Bronchial epithelial cell (primary cell): ENCODE measurements around the gene CRK. TPM values are rescaled to one million over a fixed set of nuclear protein-coding genes. Genes with fewer than 3 reads are reported as not detected.
"Not testable (repeated sequence)": the region's sequence is repeated elsewhere in the genome, so short reads cannot be mapped to it uniquely, and the experiment has no call there.

ENCODE experiments used
- DNase-seq: peaks from one replicate; pipeline ENCODE4 v3.0.0-alpha.2; 2010; ENCODE audit warnings: low read depth
- FAIRE-seq: peaks from 2 replicates; lab custom pipeline; 2011; peaks lifted over from hg19 to GRCh38; lab: Jason Lieb, UNC
- H3K27me3 ChIP-seq: 2 replicates; pipeline ENCODE4 v1.5.1; 2011; ENCODE audit warnings: low read length; ENCODE audit not compliant: control insufficient read depth, insufficient read depth
- H3K36me3 ChIP-seq: 2 replicates; pipeline ENCODE4 v1.5.1; 2011; ENCODE audit warnings: low read length; ENCODE audit not compliant: control insufficient read depth, insufficient read depth
- H3K4me3 ChIP-seq: 2 replicates; pipeline ENCODE4 v1.5.1; 2011; ENCODE audit warnings: mild to moderate bottlenecking, low read depth, low read length, control low read depth
- CTCF ChIP-seq: IDR thresholded peaks from 2 replicates; pipeline ENCODE4 v1.5.1; 2011; ENCODE audit warnings: mild to moderate bottlenecking, moderate library complexity, low read length, control low read depth, inconsistent platforms; ENCODE audit not compliant: insufficient read depth, severe bottlenecking
- total RNA-seq: library from RNA; depleted of rRNA; stranded (reverse); fragments of >200 nt; gene quantifications from 2 replicates; pipeline ENCODE4 v1.2.1, GENCODE V29; 2014

CRK gene
- total RNA-seq, 1 donor from 2014 or later: 152 TPM

DNA sequence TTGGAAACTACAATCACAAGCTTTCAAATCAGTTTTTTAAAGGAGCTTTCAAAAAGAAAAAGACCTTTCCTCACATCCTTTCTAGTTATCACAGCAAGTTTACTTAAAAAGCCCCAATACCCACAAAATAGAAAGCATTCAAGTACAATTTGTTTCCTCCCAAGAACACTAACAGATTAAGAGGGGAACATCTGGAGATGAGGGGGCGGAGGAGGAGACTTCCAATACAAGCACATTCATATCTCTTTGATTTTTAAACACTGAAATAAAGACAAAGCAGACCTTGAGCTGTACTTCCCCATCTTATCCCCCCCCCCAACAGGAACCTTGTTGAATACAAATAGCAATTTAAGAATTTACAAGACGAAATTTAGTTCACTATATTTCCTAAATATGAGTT is 58.0 kb downstream of the CRK start:
- H3K4me3 ChIP-seq: peak overlapping the region; percentile 51
- no peak for FAIRE-seq
- TF ChIP-seq CTCF: no peak

GRCh38 chr17:1395876-1396665 is 60.0 kb downstream of the CRK start:
- DNase-seq, FAIRE-seq, H3K36me3 ChIP-seq, H3K4me3 ChIP-seq, H3K27me3 ChIP-seq: not testable (repeated sequence)

More for the DNA sequence above, 58.0 kb downstream of the CRK start:
- Histone ChIP-seq H3K27me3 (no peaks in the 10 kb centered on the region), H3K36me3 (no peaks in the 10 kb centered on the region)
- no peak for DNase-seq

- FAIRE-seq (no peak), DNase-seq (no peak)
- TF ChIP-seq CTCF: no peak
- no peaks in the 10 kb centered on the region for H3K36me3 ChIP-seq
- H3K27me3 ChIP-seq: no peaks in the 10 kb centered on the region
- no peak overlapping the region for H3K4me3 ChIP-seq
These were observed 64.5 kb downstream of the CRK start for GRCh38 chr17:1391577-1391976.

GRCh38 chr17:1390432-1391367 is 65.3 kb downstream of the CRK start:
- H3K36me3 ChIP-seq: no peaks in the 10 kb centered on the region
- TF ChIP-seq CTCF: no peak
- no peak overlapping the region for H3K4me3 ChIP-seq
- DNase-seq: no peak
- H3K27me3 ChIP-seq: no peaks in the 10 kb centered on the region
- no peak for FAIRE-seq

DNA sequence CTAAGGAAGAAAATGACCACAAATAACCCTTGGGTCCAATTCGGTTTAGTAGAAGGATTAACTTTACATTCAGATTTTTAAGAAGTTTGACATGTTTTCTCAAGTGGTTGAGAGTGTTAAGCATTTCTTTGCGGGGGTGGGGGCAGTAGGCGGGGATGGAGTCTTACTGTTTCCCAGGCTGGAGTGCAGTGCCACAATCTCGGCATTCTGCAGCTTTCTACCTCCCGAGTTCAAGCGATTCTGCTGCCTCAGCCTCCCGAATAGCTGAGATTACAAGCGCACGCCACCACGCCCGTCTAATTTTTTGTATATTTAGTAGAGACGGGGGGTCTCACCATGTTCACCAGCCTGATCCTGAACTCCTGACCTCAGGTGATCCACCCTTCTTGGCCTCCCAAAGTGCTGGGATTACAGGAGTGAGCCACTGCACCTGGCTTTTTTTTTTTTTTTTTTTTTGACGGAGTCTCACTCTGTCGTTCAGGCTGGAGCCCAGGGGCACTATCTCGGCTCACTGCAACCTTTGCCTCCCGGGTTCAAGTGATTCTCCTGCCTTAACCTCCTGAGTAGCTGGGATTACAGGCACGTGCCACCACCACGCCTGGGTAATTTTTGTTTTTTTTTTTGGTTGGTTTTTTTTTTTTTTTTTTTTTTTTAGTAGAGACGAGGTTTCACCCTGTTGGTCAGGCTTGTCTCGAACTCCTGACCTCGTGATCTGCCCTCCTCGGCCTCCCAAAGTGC is 68.4 kb downstream of the CRK start:
- DNase-seq, H3K27me3 ChIP-seq, FAIRE-seq, H3K4me3 ChIP-seq, H3K36me3 ChIP-seq: not testable (repeated sequence)

DNA sequence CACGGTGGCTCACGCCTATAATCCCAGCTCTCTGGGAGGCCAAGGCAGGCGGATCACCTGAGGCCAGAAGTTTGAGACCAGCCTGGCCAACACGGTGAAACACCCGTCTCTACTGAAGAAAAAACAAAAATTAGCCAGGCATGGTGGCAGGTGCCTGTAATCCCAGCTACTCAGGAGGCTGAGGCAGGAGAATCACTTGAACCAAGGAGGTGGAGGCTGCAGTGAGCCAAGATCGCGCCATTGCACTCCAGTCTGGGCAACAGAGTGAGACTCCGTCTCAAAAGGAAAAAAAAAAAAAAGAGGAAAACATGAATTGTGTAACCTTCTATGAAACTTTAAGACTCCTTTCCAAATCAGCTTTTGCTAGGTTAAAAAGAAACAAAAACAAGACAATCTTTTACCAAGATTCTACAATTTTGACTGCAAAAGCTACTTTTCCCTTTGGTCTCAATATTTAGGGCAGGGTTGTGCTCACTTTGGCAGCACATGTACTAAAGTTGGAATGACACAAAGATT is 69.3 kb downstream of the CRK start:
- not testable (repeated sequence) for H3K4me3 ChIP-seq, FAIRE-seq, H3K36me3 ChIP-seq, DNase-seq, H3K27me3 ChIP-seq
